Measurements from ENCODE around the gene CUEDC1. TPM values are rescaled to one million over a fixed set of nuclear protein-coding genes. Genes with fewer than 3 reads are reported as not detected.

The CUEDC1 gene
- total RNA-seq, 1 experiment from 2014 or later = 0.71 TPM

- Histone ChIP-seq H3K79me2 (ENCODE audit: low read length) (no peaks in the 10 kb centered on the region), H3K27me3 (ENCODE audit: low read length) (no peaks in the 10 kb centered on the region), H3K9ac (ENCODE audit: low read length) (no peak overlapping the region), H3K4me1 (ENCODE audit: low read length) (peaks cover 14% of the 10 kb centered on the region), H3K36me3 (ENCODE audit: insufficient read depth, low read length) (no peaks in the 10 kb centered on the region), H4K20me1 (ENCODE audit: insufficient read depth, low read depth, low read length) (no peaks in the 10 kb centered on the region), H3K27ac (ENCODE audit: low read length) (no peak overlapping the region), H2AFZ (ENCODE audit: low read length) (no peak overlapping the region), H3K4me3 (ENCODE audit: low read length) (no peak overlapping the region), H3K9me2 (replicated peaks; ENCODE audit: insufficient read depth, low read length) (no peaks in the 10 kb centered on the region), H3K4me2 (ENCODE audit: low read depth, low read length, poor library complexity, severe bottlenecking) (no peak overlapping the region), H3K9me3 (ENCODE audit: low read length) (no peaks in the 10 kb centered on the region)
- no peak for DNase-seq
Observed at GRCh38 chr17:57871155-57871554, 84.1 kb downstream of the CUEDC1 start.

GRCh38 chr17:57870283-57870635, 85.0 kb downstream of the CUEDC1 start:
- no peaks in the 10 kb centered on the region for H3K36me3 ChIP-seq (ENCODE audit: insufficient read depth, low read length)
- H3K4me3 ChIP-seq (ENCODE audit: low read length) = no peak overlapping the region
- H3K4me1 ChIP-seq (ENCODE audit: low read length) = peaks cover 14% of the 10 kb centered on the region
- H3K4me2 ChIP-seq (ENCODE audit: low read depth, low read length, poor library complexity, severe bottlenecking) = no peak overlapping the region
- no peaks in the 10 kb centered on the region for H3K27me3 ChIP-seq (ENCODE audit: low read length)
- no peaks in the 10 kb centered on the region for H3K9me2 ChIP-seq (replicated peaks; ENCODE audit: insufficient read depth, low read length)
- no peak overlapping the region for H3K27ac ChIP-seq (ENCODE audit: low read length)
- H3K9ac ChIP-seq (ENCODE audit: low read length) = no peak overlapping the region
- no peaks in the 10 kb centered on the region for H3K9me3 ChIP-seq (ENCODE audit: low read length)
- H4K20me1 ChIP-seq (ENCODE audit: insufficient read depth, low read depth, low read length) = no peaks in the 10 kb centered on the region
- H2AFZ ChIP-seq (ENCODE audit: low read length) = no peak overlapping the region
- DNase-seq = no peak
- no peaks in the 10 kb centered on the region for H3K79me2 ChIP-seq (ENCODE audit: low read length)

- no peak for DNase-seq
- H3K4me3 ChIP-seq (ENCODE audit: low read length) = no peak overlapping the region
- no peaks in the 10 kb centered on the region for H3K9me2 ChIP-seq (replicated peaks; ENCODE audit: insufficient read depth, low read length)
- H3K9ac ChIP-seq (ENCODE audit: low read length) = no peak overlapping the region
- H3K27me3 ChIP-seq (ENCODE audit: low read length) = no peaks in the 10 kb centered on the region
- no peaks in the 10 kb centered on the region for H3K9me3 ChIP-seq (ENCODE audit: low read length)
- no peaks in the 10 kb centered on the region for H3K79me2 ChIP-seq (ENCODE audit: low read length)
- no peak overlapping the region for H2AFZ ChIP-seq (ENCODE audit: low read length)
- H3K4me2 ChIP-seq (ENCODE audit: low read depth, low read length, poor library complexity, severe bottlenecking) = no peak overlapping the region
- H3K27ac ChIP-seq (ENCODE audit: low read length) = no peak overlapping the region
- H4K20me1 ChIP-seq (ENCODE audit: insufficient read depth, low read depth, low read length) = no peaks in the 10 kb centered on the region
- peaks cover 14% of the 10 kb centered on the region for H3K4me1 ChIP-seq (ENCODE audit: low read length)
- H3K36me3 ChIP-seq (ENCODE audit: insufficient read depth, low read length) = no peaks in the 10 kb centered on the region
Observed at GRCh38 chr17:57869617-57870282, 85.5 kb downstream of the CUEDC1 start.

- no peak overlapping the region for H3K4me2 ChIP-seq (ENCODE audit: low read depth, low read length, poor library complexity, severe bottlenecking)
- no peak overlapping the region for H3K27ac ChIP-seq (ENCODE audit: low read length)
- H3K27me3 ChIP-seq (ENCODE audit: low read length) = no peaks in the 10 kb centered on the region
- H2AFZ ChIP-seq (ENCODE audit: low read length) = no peak overlapping the region
- no peak overlapping the region for H3K9ac ChIP-seq (ENCODE audit: low read length)
- H3K79me2 ChIP-seq (ENCODE audit: low read length) = no peaks in the 10 kb centered on the region
- H3K9me3 ChIP-seq (ENCODE audit: low read length) = no peaks in the 10 kb centered on the region
- no peaks in the 10 kb centered on the region for H4K20me1 ChIP-seq (ENCODE audit: insufficient read depth, low read depth, low read length)
- H3K36me3 ChIP-seq (ENCODE audit: insufficient read depth, low read length) = no peaks in the 10 kb centered on the region
- DNase-seq = no peak
- H3K4me3 ChIP-seq (ENCODE audit: low read length) = no peak overlapping the region
- no peaks in the 10 kb centered on the region for H3K9me2 ChIP-seq (replicated peaks; ENCODE audit: insufficient read depth, low read length)
- peaks cover 14% of the 10 kb centered on the region for H3K4me1 ChIP-seq (ENCODE audit: low read length)
Observed at GRCh38 chr17:57868910-57869616, 86.1 kb downstream of the CUEDC1 start.

- Histone ChIP-seq H4K20me1 (ENCODE audit: insufficient read depth, low read depth, low read length) (no peaks in the 10 kb centered on the region), H3K9me3 (ENCODE audit: low read length) (no peaks in the 10 kb centered on the region), H3K27ac (ENCODE audit: low read length) (no peak overlapping the region), H3K79me2 (ENCODE audit: low read length) (no peaks in the 10 kb centered on the region), H3K4me1 (ENCODE audit: low read length) (peaks cover 14% of the 10 kb centered on the region), H3K9ac (ENCODE audit: low read length) (no peak overlapping the region), H3K4me2 (ENCODE audit: low read depth, low read length, poor library complexity, severe bottlenecking) (no peak overlapping the region), H3K36me3 (ENCODE audit: insufficient read depth, low read length) (no peaks in the 10 kb centered on the region), H3K9me2 (replicated peaks; ENCODE audit: insufficient read depth, low read length) (no peaks in the 10 kb centered on the region), H3K4me3 (ENCODE audit: low read length) (no peak overlapping the region), H3K27me3 (ENCODE audit: low read length) (no peaks in the 10 kb centered on the region), H2AFZ (ENCODE audit: low read length) (no peak overlapping the region)
- DNase-seq = peak; percentile 76
Observed at GRCh38 chr17:57868007-57868909, 87.0 kb downstream of the CUEDC1 start.

- no peak overlapping the region for H3K9ac ChIP-seq (ENCODE audit: low read length)
- H4K20me1 ChIP-seq (ENCODE audit: insufficient read depth, low read depth, low read length) = no peaks in the 10 kb centered on the region
- H3K9me2 ChIP-seq (replicated peaks; ENCODE audit: insufficient read depth, low read length) = no peaks in the 10 kb centered on the region
- no peak overlapping the region for H3K4me3 ChIP-seq (ENCODE audit: low read length)
- no peaks in the 10 kb centered on the region for H3K27me3 ChIP-seq (ENCODE audit: low read length)
- no peaks in the 10 kb centered on the region for H3K36me3 ChIP-seq (ENCODE audit: insufficient read depth, low read length)
- no peaks in the 10 kb centered on the region for H3K9me3 ChIP-seq (ENCODE audit: low read length)
- no peak for DNase-seq
- H3K4me1 ChIP-seq (ENCODE audit: low read length) = peaks cover 14% of the 10 kb centered on the region
- no peak overlapping the region for H2AFZ ChIP-seq (ENCODE audit: low read length)
- H3K79me2 ChIP-seq (ENCODE audit: low read length) = no peaks in the 10 kb centered on the region
- H3K27ac ChIP-seq (ENCODE audit: low read length) = no peak overlapping the region
- no peak overlapping the region for H3K4me2 ChIP-seq (ENCODE audit: low read depth, low read length, poor library complexity, severe bottlenecking)
Observed at GRCh38 chr17:57867126-57867525, 88.1 kb downstream of the CUEDC1 start.

GRCh38 chr17:57866723-57867122, 88.5 kb downstream of the CUEDC1 start:
- no peaks in the 10 kb centered on the region for H4K20me1 ChIP-seq (ENCODE audit: insufficient read depth, low read depth, low read length)
- no peaks in the 10 kb centered on the region for H3K79me2 ChIP-seq (ENCODE audit: low read length)
- H3K9ac ChIP-seq (ENCODE audit: low read length) = no peak overlapping the region
- H3K9me3 ChIP-seq (ENCODE audit: low read length) = no peaks in the 10 kb centered on the region
- no peaks in the 10 kb centered on the region for H3K27me3 ChIP-seq (ENCODE audit: low read length)
- DNase-seq = no peak
- no peak overlapping the region for H2AFZ ChIP-seq (ENCODE audit: low read length)
- no peaks in the 10 kb centered on the region for H3K36me3 ChIP-seq (ENCODE audit: insufficient read depth, low read length)
- no peak overlapping the region for H3K27ac ChIP-seq (ENCODE audit: low read length)
- peaks cover 14% of the 10 kb centered on the region for H3K4me1 ChIP-seq (ENCODE audit: low read length)
- no peak overlapping the region for H3K4me2 ChIP-seq (ENCODE audit: low read depth, low read length, poor library complexity, severe bottlenecking)
- H3K9me2 ChIP-seq (replicated peaks; ENCODE audit: insufficient read depth, low read length) = no peaks in the 10 kb centered on the region
- no peak overlapping the region for H3K4me3 ChIP-seq (ENCODE audit: low read length)

GRCh38 chr17:57866319-57866718, 88.9 kb downstream of the CUEDC1 start:
- no peak overlapping the region for H2AFZ ChIP-seq (ENCODE audit: low read length)
- no peak for DNase-seq
- no peak overlapping the region for H3K4me3 ChIP-seq (ENCODE audit: low read length)
- H3K27me3 ChIP-seq (ENCODE audit: low read length) = no peaks in the 10 kb centered on the region
- H3K4me1 ChIP-seq (ENCODE audit: low read length) = peaks cover 14% of the 10 kb centered on the region
- no peaks in the 10 kb centered on the region for H3K36me3 ChIP-seq (ENCODE audit: insufficient read depth, low read length)
- H3K79me2 ChIP-seq (ENCODE audit: low read length) = no peaks in the 10 kb centered on the region
- no peaks in the 10 kb centered on the region for H3K9me2 ChIP-seq (replicated peaks; ENCODE audit: insufficient read depth, low read length)
- no peak overlapping the region for H3K27ac ChIP-seq (ENCODE audit: low read length)
- no peaks in the 10 kb centered on the region for H3K9me3 ChIP-seq (ENCODE audit: low read length)
- no peak overlapping the region for H3K9ac ChIP-seq (ENCODE audit: low read length)
- H3K4me2 ChIP-seq (ENCODE audit: low read depth, low read length, poor library complexity, severe bottlenecking) = no peak overlapping the region
- H4K20me1 ChIP-seq (ENCODE audit: insufficient read depth, low read depth, low read length) = no peaks in the 10 kb centered on the region
